ENCODE measurements around the gene HAPLN2.

HAPLN2 gene

DNA sequence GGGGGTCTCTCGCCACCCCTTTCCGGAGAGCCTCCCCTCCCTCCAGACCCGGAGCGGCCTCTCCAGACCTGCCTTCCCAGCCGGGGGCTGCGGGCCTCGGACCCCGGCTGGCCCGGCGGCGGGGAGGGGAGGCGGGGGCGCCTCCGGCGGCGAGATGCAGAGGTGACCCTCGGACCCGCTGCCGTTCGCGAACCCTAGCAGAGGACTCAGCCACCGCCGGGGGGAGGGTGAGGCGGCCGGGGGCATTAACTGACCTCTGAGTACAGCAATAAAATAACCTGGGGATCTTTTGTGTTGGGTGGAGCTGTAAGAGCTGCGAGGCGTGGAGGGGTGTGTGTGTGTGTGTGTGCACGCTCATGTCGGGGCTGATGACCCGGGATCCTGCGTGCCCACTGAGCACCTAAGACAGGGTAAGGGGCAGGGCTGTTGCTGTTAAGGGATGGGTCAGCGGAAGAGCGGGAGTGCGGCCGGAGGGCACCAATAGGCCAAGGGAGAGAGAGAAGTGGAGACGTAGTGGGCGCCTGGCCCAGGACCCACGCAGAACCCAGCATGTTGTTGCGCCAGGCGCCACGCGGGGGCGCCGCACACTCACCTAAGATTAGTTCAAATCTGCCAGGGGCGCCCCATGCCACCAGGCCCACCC lies 6.3 kb downstream of the HAPLN2 start:
- WGBS, result 4% methylated on average over 45 of the region's 45 CpGs
- Histone ChIP-seq H2BK120ac (ENCODE audit: low read depth, low read length) (no peak overlapping the region), H3K36me3 (ENCODE audit: control insufficient read depth in 1 of 2, insufficient read depth in 2 of 2, low read depth in 1 of 2, low read length in 2 of 2) (no peaks in the 10 kb centered on the region), H3K18ac (ENCODE audit: low read depth in 1 of 2, low read length in 2 of 2) (peak overlapping the region in 1 of 2 experiments; percentile 35), H3K4me2 (ENCODE audit: low read length, poor library complexity, severe bottlenecking) (peak overlapping the region; percentile 63), H4K91ac (ENCODE audit: low read length) (no peak overlapping the region), H3K27ac (ENCODE audit: low read length, poor library complexity, severe bottlenecking) (no peak overlapping the region), H4K8ac (ENCODE audit: low read length) (peak overlapping the region; percentile 27), H3K4ac (ENCODE audit: low read depth in 1 of 2, low read length in 2 of 2) (no peak overlapping the region), H2BK5ac (ENCODE audit: low read depth, low read length, poor library complexity, severe bottlenecking) (no peak overlapping the region), H3K4me1 (ENCODE audit: control insufficient read depth, insufficient read depth, low read depth, low read length) (peaks cover 19% of the 10 kb centered on the region), H2AFZ (ENCODE audit: low read depth, low read length) (no peak overlapping the region), H2BK15ac (ENCODE audit: low read depth, poor library complexity, severe bottlenecking) (peak overlapping the region; percentile 80), H2BK12ac (ENCODE audit: low read length in 2 of 2) (peak overlapping the region in 1 of 2 experiments; percentile 38), H3K14ac (ENCODE audit: low read length in 2 of 2) (no peak overlapping the region), H3K9me3 (ENCODE audit: control insufficient read depth, low read length) (no peaks in the 10 kb centered on the region), H3K27me3 (ENCODE audit: control insufficient read depth in 1 of 2, insufficient read depth in 1 of 2, low read length in 2 of 2) (peaks cover 65 to 84% of the 10 kb centered on the region in 2 experiments), H3K4me3 (ENCODE audit: insufficient read depth in 1 of 2, low read depth in 1 of 2, low read length in 2 of 2) (peak overlapping the region in 1 of 2 experiments; percentile 41), H3K79me1 (replicated peaks; ENCODE audit: low read length, poor library complexity, severe bottlenecking) (no peaks in the 10 kb centered on the region), H3K23ac (ENCODE audit: low read length in 2 of 2) (no peak overlapping the region), H2AK5ac (ENCODE audit: low read length, severe bottlenecking) (no peak overlapping the region), H3K9ac (ENCODE audit: low read length) (no peak overlapping the region)
- peak; percentile 56 for DNase-seq

DNA sequence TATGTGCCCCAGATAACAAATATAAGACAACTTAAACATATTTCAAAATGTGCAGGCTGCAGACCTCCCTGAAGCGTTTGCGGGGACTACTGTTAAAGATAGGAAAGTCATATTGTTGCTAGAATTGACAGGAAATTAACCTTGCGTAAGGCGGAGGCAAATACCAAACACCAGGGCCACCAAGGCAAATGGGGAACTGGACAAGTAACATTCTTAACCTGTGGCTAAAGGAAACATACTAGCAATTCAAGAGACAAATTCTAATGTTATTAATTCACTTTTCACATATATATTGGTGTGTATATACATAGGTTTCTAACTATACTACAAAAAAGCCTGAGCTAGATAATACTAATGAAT lies 6.8 kb downstream of the HAPLN2 start:
- H3K4me1 ChIP-seq (ENCODE audit: control insufficient read depth, insufficient read depth, low read depth, low read length), result peaks cover 19% of the 10 kb centered on the region
- no peak overlapping the region for H3K4me3 ChIP-seq (ENCODE audit: insufficient read depth in 1 of 2, low read depth in 1 of 2, low read length in 2 of 2)
- no peaks in the 10 kb centered on the region for H3K79me1 ChIP-seq (replicated peaks; ENCODE audit: low read length, poor library complexity, severe bottlenecking)
- H3K36me3 ChIP-seq (ENCODE audit: control insufficient read depth in 1 of 2, insufficient read depth in 2 of 2, low read depth in 1 of 2, low read length in 2 of 2), result no peaks in the 10 kb centered on the region
- H2AFZ ChIP-seq (ENCODE audit: low read depth, low read length), result no peak overlapping the region
- no peak overlapping the region for H3K4ac ChIP-seq (ENCODE audit: low read depth in 1 of 2, low read length in 2 of 2)
- no peak overlapping the region for H3K14ac ChIP-seq (ENCODE audit: low read length in 2 of 2)
- no peak overlapping the region for H4K8ac ChIP-seq (ENCODE audit: low read length)
- H3K9me3 ChIP-seq (ENCODE audit: control insufficient read depth, low read length), result no peaks in the 10 kb centered on the region
- no peak overlapping the region for H4K91ac ChIP-seq (ENCODE audit: low read length)
- H2BK15ac ChIP-seq (ENCODE audit: low read depth, poor library complexity, severe bottlenecking), result no peak overlapping the region
- no peak overlapping the region for H2BK5ac ChIP-seq (ENCODE audit: low read depth, low read length, poor library complexity, severe bottlenecking)
- peaks cover 65 to 84% of the 10 kb centered on the region in 2 experiments for H3K27me3 ChIP-seq (ENCODE audit: control insufficient read depth in 1 of 2, insufficient read depth in 1 of 2, low read length in 2 of 2)
- no peak overlapping the region for H3K4me2 ChIP-seq (ENCODE audit: low read length, poor library complexity, severe bottlenecking)
- no peak overlapping the region for H3K27ac ChIP-seq (ENCODE audit: low read length, poor library complexity, severe bottlenecking)
- H3K18ac ChIP-seq (ENCODE audit: low read depth in 1 of 2, low read length in 2 of 2), result no peak overlapping the region
- H2AK5ac ChIP-seq (ENCODE audit: low read length, severe bottlenecking), result no peak overlapping the region
- no peak overlapping the region for H3K9ac ChIP-seq (ENCODE audit: low read length)
- no peak overlapping the region for H2BK120ac ChIP-seq (ENCODE audit: low read depth, low read length)
- no peak overlapping the region for H3K23ac ChIP-seq (ENCODE audit: low read length in 2 of 2)
- WGBS, result 42% methylated on average over 4 of the region's 4 CpGs
- no peak overlapping the region for H2BK12ac ChIP-seq (ENCODE audit: low read length in 2 of 2)
- no peak for DNase-seq

DNA sequence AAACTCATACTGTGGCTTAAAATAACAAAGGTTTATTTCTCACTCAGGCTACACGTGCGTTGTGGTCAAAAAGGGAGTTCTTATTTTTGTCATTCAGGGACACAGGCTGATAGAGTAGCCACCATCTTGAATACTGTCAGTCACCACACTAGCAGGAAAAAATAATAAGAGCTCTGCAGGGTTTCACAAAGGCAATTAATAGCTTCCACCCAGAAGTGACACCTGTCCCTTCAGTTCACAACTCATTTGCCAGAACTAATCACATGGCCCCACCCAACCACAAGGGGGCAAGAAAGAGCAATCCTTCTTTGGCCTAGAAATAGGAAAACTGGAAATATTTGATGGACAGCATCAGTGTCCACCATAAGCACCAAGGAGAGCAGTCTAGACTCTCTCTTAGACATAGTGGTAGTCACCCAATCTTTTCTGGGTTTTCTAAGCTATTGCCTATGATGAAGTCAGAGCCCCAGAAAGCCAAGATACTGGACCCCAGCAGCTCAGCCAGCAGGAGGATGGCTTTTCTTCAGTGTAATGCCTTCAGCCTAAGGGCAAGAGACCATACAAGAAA lies 8.2 kb downstream of the HAPLN2 start:
- WGBS, result 77% methylated on average over 2 of the region's 2 CpGs

DNA sequence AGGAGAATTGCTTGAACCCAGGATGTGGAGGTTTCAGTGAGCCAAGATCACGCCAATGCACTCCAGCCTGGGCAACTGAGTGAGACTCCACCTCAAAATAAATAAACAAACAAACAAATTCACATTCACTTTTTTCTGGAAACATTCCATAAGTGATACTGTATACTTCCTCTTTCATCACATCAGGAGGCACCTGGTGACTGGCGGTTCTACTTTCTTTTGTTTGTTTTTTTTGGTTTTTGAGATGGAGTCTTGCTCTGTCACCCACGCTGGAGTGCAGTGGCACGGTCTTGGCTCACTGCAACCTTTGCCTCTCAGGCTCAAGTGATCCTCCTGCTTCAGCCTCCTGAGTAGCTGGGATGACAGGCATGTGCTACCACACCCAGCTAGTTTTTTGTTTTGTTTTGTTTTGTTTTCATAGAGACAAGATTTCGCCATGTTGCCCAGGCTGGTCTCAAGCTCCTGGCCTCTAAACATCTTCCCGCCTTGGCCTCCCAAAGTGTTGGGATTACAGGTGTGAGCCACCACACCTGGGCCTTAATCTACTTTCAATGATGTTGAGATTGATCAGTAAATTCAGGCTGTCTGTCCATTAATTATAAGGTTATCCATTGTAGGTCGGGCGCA lies 10.7 kb downstream of the HAPLN2 start:
- H3K36me3 ChIP-seq (ENCODE audit: control insufficient read depth in 1 of 2, insufficient read depth in 2 of 2, low read depth in 1 of 2, low read length in 2 of 2), result no peaks in the 10 kb centered on the region
- H4K91ac ChIP-seq (ENCODE audit: low read length), result no peak overlapping the region
- no peak overlapping the region for H2AFZ ChIP-seq (ENCODE audit: low read depth, low read length)
- H2BK12ac ChIP-seq (ENCODE audit: low read length in 2 of 2), result no peak overlapping the region
- H2BK5ac ChIP-seq (ENCODE audit: low read depth, low read length, poor library complexity, severe bottlenecking), result no peak overlapping the region
- H3K27ac ChIP-seq (ENCODE audit: low read length, poor library complexity, severe bottlenecking), result no peak overlapping the region
- H3K9me3 ChIP-seq (ENCODE audit: control insufficient read depth, low read length), result no peaks in the 10 kb centered on the region
- no peak overlapping the region for H3K14ac ChIP-seq (ENCODE audit: low read length in 2 of 2)
- H3K79me1 ChIP-seq (replicated peaks; ENCODE audit: low read length, poor library complexity, severe bottlenecking), result no peaks in the 10 kb centered on the region
- no peak overlapping the region for H2BK15ac ChIP-seq (ENCODE audit: low read depth, poor library complexity, severe bottlenecking)
- no peak overlapping the region for H3K9ac ChIP-seq (ENCODE audit: low read length)
- DNase-seq, result no peak
- H3K4me2 ChIP-seq (ENCODE audit: low read length, poor library complexity, severe bottlenecking), result no peak overlapping the region
- H4K8ac ChIP-seq (ENCODE audit: low read length), result no peak overlapping the region
- H3K23ac ChIP-seq (ENCODE audit: low read length in 2 of 2), result no peak overlapping the region
- H3K4me3 ChIP-seq (ENCODE audit: insufficient read depth in 1 of 2, low read depth in 1 of 2, low read length in 2 of 2), result no peak overlapping the region
- WGBS, result 85% methylated on average over 6 of the region's 8 CpGs
- H2BK120ac ChIP-seq (ENCODE audit: low read depth, low read length), result no peak overlapping the region
- H3K4me1 ChIP-seq (ENCODE audit: control insufficient read depth, insufficient read depth, low read depth, low read length), result peaks cover 8% of the 10 kb centered on the region
- H3K27me3 ChIP-seq (ENCODE audit: control insufficient read depth in 1 of 2, insufficient read depth in 1 of 2, low read length in 2 of 2), result peaks cover 63 to 84% of the 10 kb centered on the region in 2 experiments
- H2AK5ac ChIP-seq (ENCODE audit: low read length, severe bottlenecking), result no peak overlapping the region
- no peak overlapping the region for H3K4ac ChIP-seq (ENCODE audit: low read depth in 1 of 2, low read length in 2 of 2)
- no peak overlapping the region for H3K18ac ChIP-seq (ENCODE audit: low read depth in 1 of 2, low read length in 2 of 2)

More for the DNA sequence above, 8.2 kb downstream of the HAPLN2 start:
- peak; percentile 74 for DNase-seq
- no peak overlapping the region for H2BK120ac ChIP-seq (ENCODE audit: low read depth, low read length)
- no peak overlapping the region for H3K4me2 ChIP-seq (ENCODE audit: low read length, poor library complexity, severe bottlenecking)
- H3K27ac ChIP-seq (ENCODE audit: low read length, poor library complexity, severe bottlenecking), result no peak overlapping the region
- no peak overlapping the region for H3K23ac ChIP-seq (ENCODE audit: low read length in 2 of 2)
- H3K9me3 ChIP-seq (ENCODE audit: control insufficient read depth, low read length), result no peaks in the 10 kb centered on the region
- no peak overlapping the region for H2AFZ ChIP-seq (ENCODE audit: low read depth, low read length)
- no peaks in the 10 kb centered on the region for H3K36me3 ChIP-seq (ENCODE audit: control insufficient read depth in 1 of 2, insufficient read depth in 2 of 2, low read depth in 1 of 2, low read length in 2 of 2)
- no peak overlapping the region for H2BK5ac ChIP-seq (ENCODE audit: low read depth, low read length, poor library complexity, severe bottlenecking)
- H4K91ac ChIP-seq (ENCODE audit: low read length), result no peak overlapping the region
- H3K18ac ChIP-seq (ENCODE audit: low read depth in 1 of 2, low read length in 2 of 2), result no peak overlapping the region
- no peak overlapping the region for H3K9ac ChIP-seq (ENCODE audit: low read length)
- H2AK5ac ChIP-seq (ENCODE audit: low read length, severe bottlenecking), result no peak overlapping the region
- no peak overlapping the region for H3K4ac ChIP-seq (ENCODE audit: low read depth in 1 of 2, low read length in 2 of 2)
- H4K8ac ChIP-seq (ENCODE audit: low read length), result no peak overlapping the region
- H3K27me3 ChIP-seq (ENCODE audit: control insufficient read depth in 1 of 2, insufficient read depth in 1 of 2, low read length in 2 of 2), result peaks cover 63 to 82% of the 10 kb centered on the region in 2 experiments
- H2BK15ac ChIP-seq (ENCODE audit: low read depth, poor library complexity, severe bottlenecking), result no peak overlapping the region
- H2BK12ac ChIP-seq (ENCODE audit: low read length in 2 of 2), result no peak overlapping the region
- H3K4me1 ChIP-seq (ENCODE audit: control insufficient read depth, insufficient read depth, low read depth, low read length), result peaks cover 19% of the 10 kb centered on the region
- no peak overlapping the region for H3K4me3 ChIP-seq (ENCODE audit: insufficient read depth in 1 of 2, low read depth in 1 of 2, low read length in 2 of 2)
- H3K79me1 ChIP-seq (replicated peaks; ENCODE audit: low read length, poor library complexity, severe bottlenecking), result no peaks in the 10 kb centered on the region
- H3K14ac ChIP-seq (ENCODE audit: low read length in 2 of 2), result no peak overlapping the region
